ENCODE measurements around the gene FBXW12. TPM values are rescaled to one million over a fixed set of nuclear protein-coding genes. Genes with fewer than 3 reads are reported as not detected.

FBXW12 gene
- total RNA-seq, 1 experiment from 2014 or later, result not detected

DNA sequence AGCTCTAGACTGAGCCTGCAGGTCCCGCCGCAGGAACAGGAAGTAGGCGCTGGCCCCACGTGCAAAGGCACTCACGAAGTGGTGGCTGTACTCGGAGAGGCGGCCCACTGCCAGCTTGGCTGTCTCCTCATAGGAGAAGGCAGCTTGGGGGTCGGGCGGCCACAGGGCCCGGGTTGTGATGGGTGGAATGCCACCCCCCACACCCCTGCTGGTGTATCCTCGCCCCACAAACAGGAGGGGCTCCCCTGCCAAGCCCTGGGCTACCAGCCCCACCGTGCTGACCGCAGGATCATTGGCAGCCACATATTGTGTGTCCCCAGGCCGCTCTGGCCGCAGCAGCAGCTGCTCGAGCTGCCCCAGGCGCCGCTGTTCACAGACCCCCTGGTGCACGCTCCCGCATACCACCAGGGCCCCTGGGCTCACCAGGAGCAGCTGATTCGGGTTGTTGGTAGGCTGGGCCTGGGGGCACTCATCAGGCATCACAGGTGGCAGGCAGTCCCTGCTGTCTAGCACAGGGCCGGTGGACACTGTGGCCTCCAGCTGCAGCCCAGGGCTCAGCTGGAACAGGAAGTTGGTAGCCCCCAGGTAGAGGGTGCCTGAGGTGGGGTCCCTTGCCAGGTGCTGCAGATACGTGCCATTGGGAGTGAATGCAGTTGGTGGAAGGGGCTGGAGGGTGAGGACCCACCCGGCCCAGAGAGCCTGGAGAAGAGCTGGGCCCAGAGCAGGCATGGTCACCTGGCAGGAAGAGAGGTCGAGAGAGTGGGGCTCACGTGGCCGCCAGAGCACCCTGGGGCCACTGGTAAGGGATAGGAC lies 52.1 kb downstream of the FBXW12 start (continued):
- TF ChIP-seq, protein P1, sequence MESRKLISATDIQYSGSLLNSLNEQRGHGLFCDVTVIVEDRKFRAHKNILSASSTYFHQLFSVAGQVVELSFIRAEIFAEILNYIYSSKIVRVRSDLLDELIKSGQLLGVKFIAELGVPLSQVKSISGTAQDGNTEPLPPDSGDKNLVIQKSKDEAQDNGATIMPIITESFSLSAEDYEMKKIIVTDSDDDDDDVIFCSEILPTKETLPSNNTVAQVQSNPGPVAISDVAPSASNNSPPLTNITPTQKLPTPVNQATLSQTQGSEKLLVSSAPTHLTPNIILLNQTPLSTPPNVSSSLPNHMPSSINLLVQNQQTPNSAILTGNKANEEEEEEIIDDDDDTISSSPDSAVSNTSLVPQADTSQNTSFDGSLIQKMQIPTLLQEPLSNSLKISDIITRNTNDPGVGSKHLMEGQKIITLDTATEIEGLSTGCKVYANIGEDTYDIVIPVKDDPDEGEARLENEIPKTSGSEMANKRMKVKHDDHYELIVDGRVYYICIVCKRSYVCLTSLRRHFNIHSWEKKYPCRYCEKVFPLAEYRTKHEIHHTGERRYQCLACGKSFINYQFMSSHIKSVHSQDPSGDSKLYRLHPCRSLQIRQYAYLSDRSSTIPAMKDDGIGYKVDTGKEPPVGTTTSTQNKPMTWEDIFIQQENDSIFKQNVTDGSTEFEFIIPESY (IDR thresholded peaks at IDR 0.05; ENCODE audit: extremely low read depth, insufficient replicate concordance, low read length), result no peak
- no peak for TF ChIP-seq SRF (IDR thresholded peaks at IDR 0.05; ENCODE audit: low read depth)
- no peak for TF ChIP-seq POLR2A (IDR thresholded peaks at IDR 0.05; ENCODE audit: borderline replicate concordance, extremely low read depth, insufficient read depth, insufficient read length)
- no peak for TF ChIP-seq EGR1 (IDR thresholded peaks at IDR 0.05; ENCODE audit: low read depth)
- no peak for TF ChIP-seq ELF1 (IDR thresholded peaks at IDR 0.05; ENCODE audit: borderline replicate concordance, low read depth)
- TF ChIP-seq EZH2 (IDR thresholded peaks at IDR 0.05), result no peak

DNA sequence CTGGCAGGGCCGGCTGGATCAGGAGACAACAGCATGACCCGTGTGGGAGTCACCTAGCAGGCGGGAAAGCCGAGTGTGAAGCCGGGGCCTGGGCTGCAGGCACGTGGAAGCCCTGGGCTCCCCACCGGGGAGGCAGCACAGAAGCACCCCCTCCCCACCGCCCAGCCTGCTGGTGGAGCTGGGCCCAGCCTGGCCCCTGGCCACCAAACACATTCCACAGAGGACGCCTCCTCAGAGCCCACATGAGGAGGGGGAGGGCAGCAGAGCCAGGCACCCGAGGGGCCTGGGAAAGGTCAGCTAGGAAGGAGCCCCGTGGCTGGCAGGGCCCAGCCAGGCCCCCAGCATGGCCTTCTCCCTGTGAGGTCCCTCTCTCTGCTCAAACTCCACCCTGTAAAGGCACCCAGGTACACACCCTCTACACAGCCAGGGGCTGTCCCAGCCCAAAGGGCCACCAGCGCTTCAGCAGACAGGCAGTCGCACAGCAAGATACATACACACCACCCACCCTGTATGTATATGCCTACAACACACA lies 53.3 kb downstream of the FBXW12 start:
- Histone ChIP-seq H3K4me1 (ENCODE audit: control insufficient read depth in 1 of 2, insufficient read depth in 2 of 2, low read length in 2 of 2) (peaks cover 11 to 18% of the 10 kb centered on the region in 2 experiments), H3K9me3 (ENCODE audit: control insufficient read depth in 1 of 2, insufficient read depth in 1 of 2, low read depth in 1 of 2, low read length in 2 of 2) (no peaks in the 10 kb centered on the region), H4K20me1 (ENCODE audit: insufficient read depth) (no peaks in the 10 kb centered on the region), H3K9me2 (ENCODE audit: insufficient read depth) (no peaks in the 10 kb centered on the region), H3K27me3 (ENCODE audit: insufficient read depth, low read length) (no peaks in the 10 kb centered on the region), H3K4me2 (ENCODE audit: low read length) (no peak overlapping the region), H3K27ac (ENCODE audit: low read depth, low read length) (no peak overlapping the region), H3K36me3 (ENCODE audit: control insufficient read depth in 1 of 2, insufficient read depth in 2 of 2, low read length in 2 of 2) (no peaks in the 10 kb centered on the region), H3K4me3 (replicated peaks in 1 of 2; ENCODE audit: low read depth in 1 of 2, low read length in 2 of 2) (no peak overlapping the region), H2AFZ (ENCODE audit: low read depth, low read length, poor library complexity, severe bottlenecking) (no peak overlapping the region), H3K9ac (ENCODE audit: low read length) (no peak overlapping the region), H3K79me2 (ENCODE audit: insufficient read depth, low read length) (no peaks in the 10 kb centered on the region; the same call in 1 of the 2 replicates)
- POLR2A ChIA-PET, result no interaction called here
- no peak for TF ChIP-seq SP1 (IDR thresholded peaks at IDR 0.05; ENCODE audit: low read depth)
- TF ChIP-seq, protein P2, sequence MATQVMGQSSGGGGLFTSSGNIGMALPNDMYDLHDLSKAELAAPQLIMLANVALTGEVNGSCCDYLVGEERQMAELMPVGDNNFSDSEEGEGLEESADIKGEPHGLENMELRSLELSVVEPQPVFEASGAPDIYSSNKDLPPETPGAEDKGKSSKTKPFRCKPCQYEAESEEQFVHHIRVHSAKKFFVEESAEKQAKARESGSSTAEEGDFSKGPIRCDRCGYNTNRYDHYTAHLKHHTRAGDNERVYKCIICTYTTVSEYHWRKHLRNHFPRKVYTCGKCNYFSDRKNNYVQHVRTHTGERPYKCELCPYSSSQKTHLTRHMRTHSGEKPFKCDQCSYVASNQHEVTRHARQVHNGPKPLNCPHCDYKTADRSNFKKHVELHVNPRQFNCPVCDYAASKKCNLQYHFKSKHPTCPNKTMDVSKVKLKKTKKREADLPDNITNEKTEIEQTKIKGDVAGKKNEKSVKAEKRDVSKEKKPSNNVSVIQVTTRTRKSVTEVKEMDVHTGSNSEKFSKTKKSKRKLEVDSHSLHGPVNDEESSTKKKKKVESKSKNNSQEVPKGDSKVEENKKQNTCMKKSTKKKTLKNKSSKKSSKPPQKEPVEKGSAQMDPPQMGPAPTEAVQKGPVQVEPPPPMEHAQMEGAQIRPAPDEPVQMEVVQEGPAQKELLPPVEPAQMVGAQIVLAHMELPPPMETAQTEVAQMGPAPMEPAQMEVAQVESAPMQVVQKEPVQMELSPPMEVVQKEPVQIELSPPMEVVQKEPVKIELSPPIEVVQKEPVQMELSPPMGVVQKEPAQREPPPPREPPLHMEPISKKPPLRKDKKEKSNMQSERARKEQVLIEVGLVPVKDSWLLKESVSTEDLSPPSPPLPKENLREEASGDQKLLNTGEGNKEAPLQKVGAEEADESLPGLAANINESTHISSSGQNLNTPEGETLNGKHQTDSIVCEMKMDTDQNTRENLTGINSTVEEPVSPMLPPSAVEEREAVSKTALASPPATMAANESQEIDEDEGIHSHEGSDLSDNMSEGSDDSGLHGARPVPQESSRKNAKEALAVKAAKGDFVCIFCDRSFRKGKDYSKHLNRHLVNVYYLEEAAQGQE (IDR thresholded peaks at IDR 0.05; ENCODE audit: low read depth), result no peak
- no peak for TF ChIP-seq TCF7L2 (IDR thresholded peaks at IDR 0.05; ENCODE audit: borderline replicate concordance, extremely low read depth, insufficient read depth, insufficient read length)
- DNase-seq (ENCODE audit: low read depth, low spot score) (no peak), ATAC-seq (no peak)
- CTCF ChIA-PET, result interaction anchor here (3.5 kb wide), 1 partner anchor 11 kb away, joined by 18 read pairs; no protein-coding TSS in a partner anchor
- intact Hi-C loops (cut with micrococcal nuclease), result no loop called here
- RAD21 ChIA-PET (ENCODE audit: low non-redundant PET in 1 of 2, low total read pairs in 2 of 2, uncharacterized antibody in 2 of 2, unreplicated experiment in 2 of 2), result no interaction called here
- no TSS peak for BruUV-seq (replicated peaks)

Measured in HCT116 (cell line).